ENCODE data around the gene SLC15A3. TPM values are rescaled to one million over a fixed set of nuclear protein-coding genes. Genes with fewer than 3 reads are reported as not detected.
"Not testable (repeated sequence)": the region's sequence is repeated elsewhere in the genome, so short reads cannot be mapped to it uniquely, and the experiment has no call there.

The SLC15A3 gene
- total RNA-seq, 1 experiment from 2014 or later, result 5.5 TPM

GRCh38 chr11:60912223-60912850, 39.6 kb downstream of the SLC15A3 start:
- no peaks in the 10 kb centered on the region for H3K9me2 ChIP-seq (ENCODE audit: insufficient read depth)
- H3K27ac ChIP-seq, result no peak overlapping the region
- peaks cover 32% of the 10 kb centered on the region for H3K4me1 ChIP-seq (replicated peaks; ENCODE audit: insufficient read depth)
- no peak overlapping the region for H2AFZ ChIP-seq
- peaks cover 27% of the 10 kb centered on the region; the same call in 1 of the 2 replicates for H3K27me3 ChIP-seq (ENCODE audit: insufficient read depth, low read depth)
- TF ChIP-seq, protein P1, sequence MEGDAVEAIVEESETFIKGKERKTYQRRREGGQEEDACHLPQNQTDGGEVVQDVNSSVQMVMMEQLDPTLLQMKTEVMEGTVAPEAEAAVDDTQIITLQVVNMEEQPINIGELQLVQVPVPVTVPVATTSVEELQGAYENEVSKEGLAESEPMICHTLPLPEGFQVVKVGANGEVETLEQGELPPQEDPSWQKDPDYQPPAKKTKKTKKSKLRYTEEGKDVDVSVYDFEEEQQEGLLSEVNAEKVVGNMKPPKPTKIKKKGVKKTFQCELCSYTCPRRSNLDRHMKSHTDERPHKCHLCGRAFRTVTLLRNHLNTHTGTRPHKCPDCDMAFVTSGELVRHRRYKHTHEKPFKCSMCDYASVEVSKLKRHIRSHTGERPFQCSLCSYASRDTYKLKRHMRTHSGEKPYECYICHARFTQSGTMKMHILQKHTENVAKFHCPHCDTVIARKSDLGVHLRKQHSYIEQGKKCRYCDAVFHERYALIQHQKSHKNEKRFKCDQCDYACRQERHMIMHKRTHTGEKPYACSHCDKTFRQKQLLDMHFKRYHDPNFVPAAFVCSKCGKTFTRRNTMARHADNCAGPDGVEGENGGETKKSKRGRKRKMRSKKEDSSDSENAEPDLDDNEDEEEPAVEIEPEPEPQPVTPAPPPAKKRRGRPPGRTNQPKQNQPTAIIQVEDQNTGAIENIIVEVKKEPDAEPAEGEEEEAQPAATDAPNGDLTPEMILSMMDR (conservative IDR thresholded peaks at IDR 0.05), result no peak
- no peak for TF ChIP-seq EZH2 (IDR thresholded peaks at IDR 0.05; ENCODE audit: low read depth)
- ChIA-PET POLR2A (ENCODE audit: unreplicated experiment) (interaction anchor here (0.6 to 0.7 kb wide), 3 partner anchors 37 to 517 kb away, joined by 3 to 9 read pairs (median 5); no protein-coding TSS in a partner anchor), CTCF (interaction anchor here (0.6 to 0.7 kb wide), 3 partner anchors 9 to 11 kb away, joined by 3 read pairs; no protein-coding TSS in a partner anchor)
- H3K36me3 ChIP-seq (ENCODE audit: low read depth), result no peaks in the 10 kb centered on the region
- H3F3A ChIP-seq (ENCODE audit: insufficient read depth, low read depth), result peaks cover 14% of the 10 kb centered on the region
- no peaks in the 10 kb centered on the region for H3K9me3 ChIP-seq (ENCODE audit: insufficient read depth, low read depth)
- H4K20me1 ChIP-seq (ENCODE audit: insufficient read depth), result no peaks in the 10 kb centered on the region; the same call in 1 of the 2 replicates
- BruUV-seq (replicated peaks), result no TSS peak
- peaks cover 29% of the 10 kb centered on the region for H3K79me2 ChIP-seq (ENCODE audit: low read depth)
- DNase-seq, result no peak
- H3K4me3 ChIP-seq, result no peak overlapping the region
- no peak overlapping the region for H3K4me2 ChIP-seq
- intact Hi-C loops (cut with micrococcal nuclease; ENCODE audit: unreplicated experiment), result no loop called here

GRCh38 chr11:60910711-60911380, 41.1 kb downstream of the SLC15A3 start:
- Histone ChIP-seq H3K4me1 (replicated peaks; ENCODE audit: insufficient read depth) (peaks cover 23% of the 10 kb centered on the region), H2AFZ (no peak overlapping the region), H3K27me3 (ENCODE audit: insufficient read depth, low read depth) (peaks cover 27% of the 10 kb centered on the region; the same call in 1 of the 2 replicates), H4K20me1 (ENCODE audit: insufficient read depth) (no peaks in the 10 kb centered on the region; the same call in 1 of the 2 replicates), H3K36me3 (ENCODE audit: low read depth) (no peaks in the 10 kb centered on the region), H3K4me2 (no peak overlapping the region), H3K9me3 (ENCODE audit: insufficient read depth, low read depth) (no peaks in the 10 kb centered on the region), H3K9me2 (ENCODE audit: insufficient read depth) (no peaks in the 10 kb centered on the region), H3K4me3 (no peak overlapping the region), H3F3A (ENCODE audit: insufficient read depth, low read depth) (peaks cover 17% of the 10 kb centered on the region), H3K27ac (no peak overlapping the region), H3K79me2 (ENCODE audit: low read depth) (peaks cover 19% of the 10 kb centered on the region)
- ChIA-PET POLR2A (ENCODE audit: unreplicated experiment) (no interaction called here), CTCF (no interaction called here)
- no TSS peak for BruUV-seq (replicated peaks)
- TF ChIP-seq, protein P1 (conservative IDR thresholded peaks at IDR 0.05), result no peak
- no peak for TF ChIP-seq EZH2 (IDR thresholded peaks at IDR 0.05; ENCODE audit: low read depth)
- intact Hi-C loops (cut with micrococcal nuclease; ENCODE audit: unreplicated experiment), result no loop called here
- no peak for DNase-seq

- Histone ChIP-seq H3K4me1 (replicated peaks; ENCODE audit: insufficient read depth) (peaks cover 21% of the 10 kb centered on the region), H3F3A (ENCODE audit: insufficient read depth, low read depth) (peaks cover 18% of the 10 kb centered on the region), H3K4me3 (no peak overlapping the region), H3K36me3 (ENCODE audit: low read depth) (no peaks in the 10 kb centered on the region), H2AFZ (no peak overlapping the region), H3K9me2 (ENCODE audit: insufficient read depth) (no peaks in the 10 kb centered on the region), H3K4me2 (no peak overlapping the region), H4K20me1 (ENCODE audit: insufficient read depth) (peaks cover 1% of the 10 kb centered on the region; the same call in 1 of the 2 replicates), H3K9me3 (ENCODE audit: insufficient read depth, low read depth) (no peaks in the 10 kb centered on the region), H3K27ac (no peak overlapping the region), H3K27me3 (ENCODE audit: insufficient read depth, low read depth) (peaks cover 27% of the 10 kb centered on the region; the same call in 1 of the 2 replicates), H3K79me2 (ENCODE audit: low read depth) (peaks cover 22% of the 10 kb centered on the region)
- TF ChIP-seq, protein P1 (conservative IDR thresholded peaks at IDR 0.05), result no peak
- TF ChIP-seq EZH2 (IDR thresholded peaks at IDR 0.05; ENCODE audit: low read depth), result no peak
- no peak for DNase-seq
- ChIA-PET CTCF (no interaction called here), POLR2A (ENCODE audit: unreplicated experiment) (no interaction called here)
- BruUV-seq (replicated peaks), result no TSS peak
- intact Hi-C loops (cut with micrococcal nuclease; ENCODE audit: unreplicated experiment), result no loop called here
These were observed 41.7 kb downstream of the SLC15A3 start for GRCh38 chr11:60910281-60910687.

DNA sequence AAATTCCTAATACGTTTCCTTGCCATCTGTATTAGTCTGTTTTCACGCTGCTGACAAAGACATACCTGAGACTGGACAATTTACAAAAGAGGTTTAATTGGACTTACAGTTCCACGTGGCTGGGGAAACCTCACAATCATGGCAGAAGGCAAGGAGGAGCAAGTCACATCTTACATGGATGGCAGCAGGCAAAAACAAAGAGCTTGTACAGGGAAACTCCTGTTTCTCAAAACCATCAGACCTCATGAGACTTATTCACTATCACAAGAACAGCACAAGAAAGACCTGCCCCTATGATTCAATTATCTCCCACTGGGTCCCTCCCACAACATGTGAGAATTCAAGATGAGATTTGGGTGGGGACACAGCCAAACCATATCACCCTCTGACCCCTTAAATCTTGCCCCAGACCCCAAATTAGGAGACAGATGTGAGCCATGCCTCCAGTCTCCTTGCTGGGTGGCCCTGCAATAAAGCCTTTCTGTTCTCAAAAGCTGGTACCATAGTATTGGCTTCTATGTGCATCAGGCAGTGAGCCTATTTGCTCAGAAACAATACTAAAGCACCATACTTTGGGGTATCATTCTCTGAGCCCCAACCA, 42.2 kb downstream of the SLC15A3 start:
- CTCF ChIA-PET; DNase-seq; H3K4me2 ChIP-seq; H4K20me1 ChIP-seq (ENCODE audit: insufficient read depth); H3K27ac ChIP-seq; H2AFZ ChIP-seq; H3K36me3 ChIP-seq (ENCODE audit: low read depth); H3K9me3 ChIP-seq (ENCODE audit: insufficient read depth, low read depth); H3K9me2 ChIP-seq (ENCODE audit: insufficient read depth); POLR2A ChIA-PET (ENCODE audit: unreplicated experiment); BruUV-seq (replicated peaks); H3K4me3 ChIP-seq: not testable (repeated sequence)
- Histone ChIP-seq H3K27me3 (ENCODE audit: insufficient read depth, low read depth) (peaks cover 27% of the 10 kb centered on the region; the same call in 1 of the 2 replicates), H3F3A (ENCODE audit: insufficient read depth, low read depth) (peaks cover 14% of the 10 kb centered on the region), H3K79me2 (ENCODE audit: low read depth) (peaks cover 23% of the 10 kb centered on the region), H3K4me1 (replicated peaks; ENCODE audit: insufficient read depth) (peaks cover 21% of the 10 kb centered on the region)
- intact Hi-C loops (cut with micrococcal nuclease; ENCODE audit: unreplicated experiment), result loop anchor here (5.0 kb wide), 1 partner anchor 243 kb away; no protein-coding TSS in a partner anchor

Measured in PC-9 (cell line).